Esophagus muscularis mucosa (tissue), 3 donors: ENCODE measurements around the gene CC2D1A.

Source experiments
- POLR2A ChIP-seq: fragments of 450-650 bp; IDR thresholded peaks from one replicate; pipeline ENCODE4 v1.6.1; 2017; ENCODE audit warnings: antibody characterized with exemption, moderate library complexity, mild to moderate bottlenecking, low read depth
- POLR2AphosphoS5 ChIP-seq, 2 donors: sonication (generic); formaldehyde crosslinking; IDR thresholded peaks; one replicate each; pipeline ENCODE4 v1.6.1; 2017; ENCODE audit warnings: antibody characterized with exemption in 2 of 2
- TF ChIP-seq, protein P1 (sequence below), 3 experiments: fragments of 200-600 bp in 2 of 3; fragments of 450-650 bp in 1 of 3; sonication (generic) in 2 of 3; IDR thresholded peaks; one replicate each; pipeline ENCODE4 v1.5.1; 2017 to 2019; ENCODE audit warnings: antibody characterized with exemption in 3 of 3, mild to moderate bottlenecking in 2 of 3, moderate library complexity in 1 of 3

DNA sequence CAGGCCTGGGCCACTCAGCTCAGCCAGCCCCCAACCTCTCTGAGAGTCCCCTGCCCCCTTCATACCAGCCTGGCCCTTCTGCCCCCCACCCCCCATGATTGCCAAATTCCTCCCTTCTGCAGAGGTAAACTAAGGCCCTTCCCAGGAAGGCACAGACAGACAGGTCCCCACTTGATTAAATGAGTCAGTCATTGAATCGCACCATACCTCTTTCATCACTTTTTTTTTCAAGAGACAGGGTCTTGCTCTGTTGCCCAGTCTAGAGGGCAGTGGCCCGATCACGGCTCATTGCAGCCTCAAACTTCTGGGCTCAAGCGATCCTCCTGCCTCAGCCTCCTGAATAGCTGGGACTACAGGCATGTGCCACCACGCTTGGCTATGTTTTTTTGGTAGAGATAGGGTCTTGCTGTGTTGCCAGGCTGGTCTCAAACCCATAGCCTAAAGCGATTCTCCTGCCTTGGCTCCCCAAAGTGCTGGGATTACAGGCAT is 26.2 kb downstream of the CC2D1A start:
- TF ChIP-seq, protein P1, sequence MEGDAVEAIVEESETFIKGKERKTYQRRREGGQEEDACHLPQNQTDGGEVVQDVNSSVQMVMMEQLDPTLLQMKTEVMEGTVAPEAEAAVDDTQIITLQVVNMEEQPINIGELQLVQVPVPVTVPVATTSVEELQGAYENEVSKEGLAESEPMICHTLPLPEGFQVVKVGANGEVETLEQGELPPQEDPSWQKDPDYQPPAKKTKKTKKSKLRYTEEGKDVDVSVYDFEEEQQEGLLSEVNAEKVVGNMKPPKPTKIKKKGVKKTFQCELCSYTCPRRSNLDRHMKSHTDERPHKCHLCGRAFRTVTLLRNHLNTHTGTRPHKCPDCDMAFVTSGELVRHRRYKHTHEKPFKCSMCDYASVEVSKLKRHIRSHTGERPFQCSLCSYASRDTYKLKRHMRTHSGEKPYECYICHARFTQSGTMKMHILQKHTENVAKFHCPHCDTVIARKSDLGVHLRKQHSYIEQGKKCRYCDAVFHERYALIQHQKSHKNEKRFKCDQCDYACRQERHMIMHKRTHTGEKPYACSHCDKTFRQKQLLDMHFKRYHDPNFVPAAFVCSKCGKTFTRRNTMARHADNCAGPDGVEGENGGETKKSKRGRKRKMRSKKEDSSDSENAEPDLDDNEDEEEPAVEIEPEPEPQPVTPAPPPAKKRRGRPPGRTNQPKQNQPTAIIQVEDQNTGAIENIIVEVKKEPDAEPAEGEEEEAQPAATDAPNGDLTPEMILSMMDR (IDR thresholded peaks at IDR 0.05): no peak
- TF ChIP-seq POLR2A: no peak
- TF ChIP-seq POLR2AphosphoS5 (IDR thresholded peaks at IDR 0.05): no peak
